Parathyroid adenoma (tissue), 2 donors: ENCODE results near the gene MCUR1.
A peak's percentile ranks its signal among the peaks of the same experiment; 100 is the strongest.

Experiments used
- H2AFZ ChIP-seq: fragments of 300-600 bp; sonication (generic); one replicate; pipeline ENCODE4 v1.7.0; 2017; ENCODE audit warnings: antibody characterized with exemption, mild to moderate bottlenecking
- H3K27ac ChIP-seq: fragments of 300-600 bp; sonication (generic); one replicate; pipeline ENCODE4 v1.7.0; 2017
- H3K27me3 ChIP-seq: fragments of 300-600 bp; sonication (generic); one replicate; pipeline ENCODE4 v1.7.0; 2017; ENCODE audit warnings: low read length; ENCODE audit not compliant: control insufficient read depth, insufficient read depth
- H3K36me3 ChIP-seq: fragments of 300-600 bp; sonication (generic); one replicate; pipeline ENCODE4 v1.7.0; 2017; ENCODE audit warnings: low read length; ENCODE audit not compliant: control insufficient read depth, insufficient read depth
- H3K4me1 ChIP-seq: fragments of 300-600 bp; sonication (generic); one replicate; pipeline ENCODE4 v1.7.0; 2017; ENCODE audit warnings: control low read depth
- H3K4me2 ChIP-seq: fragments of 300-600 bp; sonication (generic); one replicate; pipeline ENCODE4 v1.7.0; 2017; ENCODE audit warnings: low read length
- H3K4me3 ChIP-seq: fragments of 300-600 bp; sonication (generic); one replicate; pipeline ENCODE4 v1.7.0; 2017; ENCODE audit warnings: low read depth, low read length
- H3K79me2 ChIP-seq: fragments of 300-600 bp; sonication (generic); one replicate; pipeline ENCODE4 v1.7.0; 2017; ENCODE audit warnings: control low read depth
- H3K9ac ChIP-seq: fragments of 300-600 bp; sonication (generic); one replicate; pipeline ENCODE4 v1.7.0; 2017; ENCODE audit warnings: mild to moderate bottlenecking
- H3K9me3 ChIP-seq: fragments of 300-600 bp; sonication (generic); one replicate; pipeline ENCODE4 v1.7.0; 2017; ENCODE audit warnings: low read length; ENCODE audit not compliant: control insufficient read depth
- TF ChIP-seq, protein P1 (sequence below): fragments of 300-600 bp; sonication (generic); IDR thresholded peaks from one replicate; pipeline ENCODE4 v1.7.0; 2017; ENCODE audit warnings: antibody characterized with exemption, mild to moderate bottlenecking
- donor health status: primary hyperparathyroidism.

The MCUR1 gene

DNA sequence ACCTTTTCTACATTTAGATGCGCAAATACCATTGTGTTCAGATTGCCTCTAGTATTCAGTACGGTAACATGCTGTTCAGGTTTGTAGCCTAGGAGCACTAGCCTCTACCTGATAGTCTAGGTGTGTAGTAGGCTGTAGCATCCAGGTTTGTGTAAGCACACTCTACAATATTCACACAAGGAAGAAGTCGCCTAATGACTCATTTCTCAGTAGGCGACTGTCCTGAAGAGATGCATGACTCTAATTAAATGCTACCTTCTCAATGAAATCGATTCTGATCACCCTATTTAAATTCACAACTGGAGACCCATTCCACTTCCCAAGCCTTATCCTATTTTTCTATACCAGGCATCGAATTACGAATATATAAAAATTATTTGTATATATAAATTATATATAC, 1.3 kb downstream of the MCUR1 start:
- TF ChIP-seq, protein P1, sequence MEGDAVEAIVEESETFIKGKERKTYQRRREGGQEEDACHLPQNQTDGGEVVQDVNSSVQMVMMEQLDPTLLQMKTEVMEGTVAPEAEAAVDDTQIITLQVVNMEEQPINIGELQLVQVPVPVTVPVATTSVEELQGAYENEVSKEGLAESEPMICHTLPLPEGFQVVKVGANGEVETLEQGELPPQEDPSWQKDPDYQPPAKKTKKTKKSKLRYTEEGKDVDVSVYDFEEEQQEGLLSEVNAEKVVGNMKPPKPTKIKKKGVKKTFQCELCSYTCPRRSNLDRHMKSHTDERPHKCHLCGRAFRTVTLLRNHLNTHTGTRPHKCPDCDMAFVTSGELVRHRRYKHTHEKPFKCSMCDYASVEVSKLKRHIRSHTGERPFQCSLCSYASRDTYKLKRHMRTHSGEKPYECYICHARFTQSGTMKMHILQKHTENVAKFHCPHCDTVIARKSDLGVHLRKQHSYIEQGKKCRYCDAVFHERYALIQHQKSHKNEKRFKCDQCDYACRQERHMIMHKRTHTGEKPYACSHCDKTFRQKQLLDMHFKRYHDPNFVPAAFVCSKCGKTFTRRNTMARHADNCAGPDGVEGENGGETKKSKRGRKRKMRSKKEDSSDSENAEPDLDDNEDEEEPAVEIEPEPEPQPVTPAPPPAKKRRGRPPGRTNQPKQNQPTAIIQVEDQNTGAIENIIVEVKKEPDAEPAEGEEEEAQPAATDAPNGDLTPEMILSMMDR, result no peak
- H3K9ac ChIP-seq, result no peak overlapping the region
- peak overlapping the region; percentile 73 for H3K4me2 ChIP-seq
- peaks cover 5% of the 10 kb centered on the region for H3K79me2 ChIP-seq
- H2AFZ ChIP-seq, result no peak overlapping the region
- no peaks in the 10 kb centered on the region for H3K27me3 ChIP-seq
- H3K4me1 ChIP-seq, result peaks cover 20% of the 10 kb centered on the region
- H3K9me3 ChIP-seq, result no peaks in the 10 kb centered on the region
- H3K36me3 ChIP-seq, result no peaks in the 10 kb centered on the region
- peak overlapping the region; percentile 81 for H3K4me3 ChIP-seq
- H3K27ac ChIP-seq, result no peak overlapping the region

DNA sequence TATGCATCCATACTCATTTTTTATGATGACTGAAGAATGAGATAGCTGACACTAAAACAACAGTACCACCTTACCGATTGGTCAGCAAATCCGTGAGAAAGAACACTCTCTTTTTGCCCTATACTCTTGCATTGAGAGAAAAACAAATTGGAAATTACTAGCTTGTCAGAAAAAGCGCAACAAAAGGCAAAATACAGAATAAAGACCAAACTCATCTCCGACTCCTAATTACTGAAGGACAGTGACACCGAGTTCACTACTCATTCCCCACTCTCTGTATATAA, 2.1 kb downstream of the MCUR1 start:
- no peak overlapping the region for H2AFZ ChIP-seq
- no peak overlapping the region for H3K9ac ChIP-seq
- no peaks in the 10 kb centered on the region for H3K9me3 ChIP-seq
- TF ChIP-seq, protein P1, result no peak
- no peaks in the 10 kb centered on the region for H3K27me3 ChIP-seq
- H3K4me1 ChIP-seq, result peaks cover 20% of the 10 kb centered on the region
- H3K4me2 ChIP-seq, result no peak overlapping the region
- no peaks in the 10 kb centered on the region for H3K36me3 ChIP-seq
- no peak overlapping the region for H3K4me3 ChIP-seq
- H3K79me2 ChIP-seq, result peaks cover 9% of the 10 kb centered on the region
- H3K27ac ChIP-seq, result peak overlapping the region; percentile 51

DNA sequence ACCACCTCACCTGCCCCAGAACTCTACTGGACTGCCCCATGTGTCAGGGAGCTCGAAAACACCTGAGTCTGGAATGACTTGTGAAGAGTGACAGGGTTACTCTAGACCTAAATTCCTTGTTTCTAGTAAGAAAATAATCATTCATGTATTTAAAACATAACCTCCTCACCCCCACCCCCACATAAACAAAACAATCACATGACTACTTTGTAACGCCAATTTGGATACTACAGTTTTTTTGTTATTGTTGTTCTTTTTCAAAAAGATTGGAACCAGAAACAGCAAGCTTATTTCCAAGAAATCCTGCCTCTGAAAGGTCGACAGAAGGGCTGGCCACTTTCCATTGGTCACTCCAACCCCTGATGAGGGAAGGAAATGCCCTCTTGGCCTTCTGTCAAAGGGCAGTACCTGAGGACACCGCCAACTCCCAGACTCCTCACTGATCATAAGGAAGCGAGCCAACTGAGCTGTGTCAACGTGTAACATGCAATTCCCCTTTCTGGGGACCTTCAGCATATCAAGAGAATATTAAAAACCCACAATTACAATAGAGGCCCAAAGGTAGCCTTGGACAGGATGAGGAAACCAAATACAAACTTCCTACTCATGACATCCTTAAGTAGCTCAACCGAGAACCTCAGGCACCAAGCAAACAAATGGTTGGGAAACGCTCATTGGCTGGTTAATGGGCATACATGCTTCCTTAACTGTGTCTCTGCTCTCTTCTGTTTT, 2.6 kb downstream of the MCUR1 start:
- peaks cover 9% of the 10 kb centered on the region for H3K79me2 ChIP-seq
- H3K9me3 ChIP-seq, result no peaks in the 10 kb centered on the region
- H3K9ac ChIP-seq, result no peak overlapping the region
- peak overlapping the region; percentile 51 for H3K27ac ChIP-seq
- no peaks in the 10 kb centered on the region for H3K27me3 ChIP-seq
- peaks cover 20% of the 10 kb centered on the region for H3K4me1 ChIP-seq
- H3K4me3 ChIP-seq, result no peak overlapping the region
- H3K4me2 ChIP-seq, result peak overlapping the region; percentile 22
- TF ChIP-seq, protein P1, result no peak
- H2AFZ ChIP-seq, result peak overlapping the region; percentile 23
- H3K36me3 ChIP-seq, result no peaks in the 10 kb centered on the region

DNA sequence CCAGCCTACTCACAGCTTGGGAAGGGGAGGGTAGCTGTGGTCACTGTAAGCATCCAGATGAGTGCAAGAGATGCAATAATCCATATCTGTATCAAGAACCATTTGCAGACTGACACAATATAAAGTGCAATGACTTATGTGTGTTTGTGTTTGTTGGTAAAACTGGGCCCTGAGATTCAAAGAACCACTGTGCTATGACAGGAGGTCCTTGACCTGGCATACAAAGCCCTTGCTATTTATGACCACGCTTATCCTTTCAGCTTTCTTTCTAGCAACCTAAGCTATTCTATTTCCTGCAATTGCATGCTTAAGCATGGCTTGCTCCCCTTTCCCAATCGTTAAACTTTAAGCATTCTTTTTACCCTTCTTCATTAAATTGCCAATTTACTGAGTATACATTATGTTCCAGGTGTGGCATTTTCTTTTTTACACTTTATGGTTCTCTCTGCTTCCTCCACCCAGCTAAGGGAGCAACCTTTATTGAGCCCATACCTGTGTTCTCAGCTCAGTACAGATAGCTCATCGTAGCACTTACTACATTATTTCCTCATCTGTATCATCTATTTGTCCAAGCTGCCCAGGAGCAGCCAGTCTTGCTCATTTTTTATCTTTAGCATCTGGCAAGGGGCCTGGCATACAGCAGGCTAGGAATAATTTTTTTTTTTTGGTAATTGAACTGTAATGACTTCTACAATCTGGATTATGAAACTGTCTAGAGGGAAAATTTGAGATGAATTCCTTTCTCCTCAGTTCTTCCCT, 3.5 kb downstream of the MCUR1 start:
- no peak overlapping the region for H2AFZ ChIP-seq
- no peaks in the 10 kb centered on the region for H3K9me3 ChIP-seq
- H3K9ac ChIP-seq, result no peak overlapping the region
- H3K79me2 ChIP-seq, result peaks cover 11% of the 10 kb centered on the region
- TF ChIP-seq, protein P1, result no peak
- no peaks in the 10 kb centered on the region for H3K36me3 ChIP-seq
- no peak overlapping the region for H3K4me3 ChIP-seq
- H3K4me2 ChIP-seq, result no peak overlapping the region
- H3K27me3 ChIP-seq, result no peaks in the 10 kb centered on the region
- H3K4me1 ChIP-seq, result peaks cover 20% of the 10 kb centered on the region
- peak overlapping the region; percentile 51 for H3K27ac ChIP-seq
